H9 (cell line): ENCODE data around the gene WWC2. TPM values are rescaled to one million over a fixed set of nuclear protein-coding genes. Genes with fewer than 3 reads are reported as not detected.

Experiments used
- DNase-seq: peaks from one replicate; pipeline ENCODE4 v3.0.0-alpha.2; 2017
- H2AFZ ChIP-seq: one replicate; pipeline ENCODE4 v1.6.1; 2013; ENCODE audit warnings: mild to moderate bottlenecking, low read length, control low read depth, moderate library complexity
- H2AK5ac ChIP-seq: 2 replicates; pipeline ENCODE4 v1.6.1; 2013; ENCODE audit warnings: low read length, control low read depth, mixed read lengths; ENCODE audit not compliant: insufficient read length
- H2BK120ac ChIP-seq: one replicate; pipeline ENCODE4 v1.6.1; 2013; ENCODE audit warnings: low read depth, mild to moderate bottlenecking, low read length, control low read depth, inconsistent platforms; ENCODE audit not compliant: poor library complexity, severe bottlenecking
- H2BK12ac ChIP-seq: 2 replicates; pipeline ENCODE4 v1.6.1; 2013; ENCODE audit warnings: low read length, control low read depth, mixed read lengths, low read depth; ENCODE audit not compliant: insufficient read length
- H2BK15ac ChIP-seq: 2 replicates; pipeline ENCODE4 v1.6.1; 2013; ENCODE audit warnings: low read depth, low read length, control low read depth
- H2BK20ac ChIP-seq: one replicate; pipeline ENCODE4 v1.6.1; 2013; ENCODE audit warnings: low read depth, mild to moderate bottlenecking, low read length, control low read depth, inconsistent platforms; ENCODE audit not compliant: poor library complexity, severe bottlenecking
- H2BK5ac ChIP-seq: 2 replicates; pipeline ENCODE4 v1.6.1; 2013; ENCODE audit warnings: low read length, control low read depth, mixed read lengths; ENCODE audit not compliant: insufficient read length
- H3K14ac ChIP-seq: 2 replicates; pipeline ENCODE4 v1.6.1; 2013; ENCODE audit warnings: low read length, control low read depth; ENCODE audit not compliant: insufficient read depth
- H3K18ac ChIP-seq: 2 replicates; pipeline ENCODE4 v1.6.1; 2013; ENCODE audit warnings: low read depth, mild to moderate bottlenecking, mixed read lengths, low read length, control low read depth; ENCODE audit not compliant: insufficient read length
- H3K23ac ChIP-seq: 2 replicates; pipeline ENCODE4 v1.6.1; 2013; ENCODE audit warnings: low read length, control low read depth, mixed read lengths, low read depth; ENCODE audit not compliant: insufficient read length
- H3K23me2 ChIP-seq: 2 replicates; pipeline ENCODE4 v1.6.1; 2013; ENCODE audit warnings: low read depth, mild to moderate bottlenecking, mixed read lengths, low read length, control low read depth; ENCODE audit not compliant: insufficient read length, poor library complexity, severe bottlenecking
- H3K27ac ChIP-seq: 2 replicates; pipeline ENCODE4 v1.5.1; 2013; ENCODE audit warnings: low read length, control low read depth, mixed read lengths, low read depth; ENCODE audit not compliant: insufficient read length
- H3K27me3 ChIP-seq: 2 replicates; pipeline ENCODE4 v1.6.1; 2013; ENCODE audit warnings: low read length, control low read depth, inconsistent platforms; ENCODE audit not compliant: insufficient read depth
- H3K4ac ChIP-seq: 2 replicates; pipeline ENCODE4 v1.6.1; 2013; ENCODE audit warnings: low read depth, mild to moderate bottlenecking, control low read depth, inconsistent platforms, low read length, moderate library complexity
- H3K4me1 ChIP-seq: 2 replicates; pipeline ENCODE4 v1.6.1; 2013; ENCODE audit warnings: low read length, control low read depth, inconsistent platforms; ENCODE audit not compliant: insufficient read depth
- H3K4me2 ChIP-seq: 2 replicates; pipeline ENCODE4 v1.6.1; 2013; ENCODE audit warnings: low read length, control low read depth, mixed read lengths; ENCODE audit not compliant: insufficient read length, insufficient read depth
- H3K56ac ChIP-seq: 2 replicates; pipeline ENCODE4 v1.6.1; 2013; ENCODE audit warnings: low read depth, mild to moderate bottlenecking, mixed read lengths, low read length, control low read depth; ENCODE audit not compliant: insufficient read length
- H3K79me1 ChIP-seq: 2 replicates; pipeline ENCODE4 v1.6.1; 2013; ENCODE audit warnings: low read depth, mild to moderate bottlenecking, moderate library complexity, low read length, control low read depth, inconsistent platforms; ENCODE audit not compliant: insufficient read depth, poor library complexity, severe bottlenecking
- H3K79me2 ChIP-seq: 2 replicates; pipeline ENCODE4 v1.6.1; 2013; ENCODE audit warnings: low read length, control low read depth, inconsistent platforms; ENCODE audit not compliant: insufficient read depth
- H3K9ac ChIP-seq: 2 replicates; pipeline ENCODE4 v1.6.1; 2013; ENCODE audit warnings: low read length, control low read depth, mixed read lengths; ENCODE audit not compliant: insufficient read length; ENCODE audit errors: extremely low read depth
- H3K9me3 ChIP-seq: one replicate; pipeline ENCODE4 v1.6.1; 2013; ENCODE audit warnings: low read depth, low read length, inconsistent platforms; ENCODE audit not compliant: control insufficient read depth
- H3T11ph ChIP-seq: one replicate; pipeline ENCODE4 v1.6.1; 2013; ENCODE audit warnings: mild to moderate bottlenecking, low read length, control low read depth, inconsistent platforms
- H4K20me1 ChIP-seq: one replicate; pipeline ENCODE4 v1.6.1; 2013; ENCODE audit not compliant: control insufficient read depth, insufficient read length, insufficient read depth
- H4K5ac ChIP-seq: 2 replicates; pipeline ENCODE4 v1.6.1; 2013; ENCODE audit warnings: low read depth, mild to moderate bottlenecking, mixed read lengths, low read length, control low read depth; ENCODE audit not compliant: insufficient read length
- H4K8ac ChIP-seq: replicated peaks from 2 replicates; pipeline ENCODE4 v1.6.1; 2013; ENCODE audit warnings: low read length, control low read depth, mixed read lengths, low read depth; ENCODE audit not compliant: insufficient read length
- H4K91ac ChIP-seq: 2 replicates; pipeline ENCODE4 v1.6.1; 2013; ENCODE audit warnings: low read depth, mild to moderate bottlenecking, moderate library complexity, mixed read lengths, low read length, control low read depth; ENCODE audit not compliant: insufficient read length
- H3K27ac Mint-ChIP-seq, 3 experiments: 2 replicates in 2 of 3; 3 replicates in 1 of 3; pipeline ENCODE4 v1.8.0; 2020 to 2021; ENCODE audit warnings: mixed read lengths in 3 of 3, mild to moderate bottlenecking in 1 of 3, moderate library complexity in 1 of 3
- H3K27me3 Mint-ChIP-seq: 2 replicates; pipeline ENCODE4 v1.8.0; 2021; ENCODE audit warnings: low read depth, mild to moderate bottlenecking, moderate library complexity, mixed read lengths
- H3K36me3 Mint-ChIP-seq, 3 experiments: 2 replicates in 2 of 3; 3 replicates in 1 of 3; pipeline ENCODE4 v1.8.0; 2020 to 2021; ENCODE audit warnings: low read depth in 3 of 3, mixed read lengths in 3 of 3; ENCODE audit not compliant: insufficient read depth in 1 of 3
- H3K4me1 Mint-ChIP-seq, 2 experiments: 2 replicates each; pipeline ENCODE4 v1.8.0; 2020; ENCODE audit warnings: mixed read lengths in 2 of 2
- H3K4me3 Mint-ChIP-seq, 2 experiments: 2 replicates in 1 of 2; 3 replicates in 1 of 2; pipeline ENCODE4 v1.8.0; 2020 to 2021; ENCODE audit warnings: mild to moderate bottlenecking in 2 of 2, mixed read lengths in 2 of 2, moderate library complexity in 1 of 2
- H3K9me3 Mint-ChIP-seq, 2 experiments: 2 replicates in 1 of 2; 3 replicates in 1 of 2; pipeline ENCODE4 v1.8.0; 2020; ENCODE audit warnings: mild to moderate bottlenecking in 2 of 2, mixed read lengths in 2 of 2, moderate library complexity in 1 of 2
- whole genome bisulfite sequencing: extraction: QIAGEN DNeasy Blood & Tissue Kit; methylation state at CpG from one replicate; pipeline ENCODE4 v1.1.7; 2013; ENCODE audit warnings: missing lambda C conversion rate, low lambda C conversion rate, mixed read lengths; ENCODE audit not compliant: insufficient read length; ENCODE audit errors: extremely low coverage; 5-methylcytosine and 5-hydroxymethylcytosine counted together
- total RNA-seq: library from RNA; stranded (reverse); gene quantifications from 2 replicates; pipeline ENCODE4 v1.2.1, GENCODE V29; 2021
- TF ChIP-seq, protein P1 (sequence below): fragments of 200-600 bp; sonication (generic); conservative IDR thresholded peaks from 3 replicates; pipeline ENCODE4 v1.8.0; 2021; ENCODE audit warnings: antibody characterized with exemption, mild to moderate bottlenecking

WWC2 gene
- total RNA-seq, 1 experiment from 2014 or later: 106 TPM

DNA sequence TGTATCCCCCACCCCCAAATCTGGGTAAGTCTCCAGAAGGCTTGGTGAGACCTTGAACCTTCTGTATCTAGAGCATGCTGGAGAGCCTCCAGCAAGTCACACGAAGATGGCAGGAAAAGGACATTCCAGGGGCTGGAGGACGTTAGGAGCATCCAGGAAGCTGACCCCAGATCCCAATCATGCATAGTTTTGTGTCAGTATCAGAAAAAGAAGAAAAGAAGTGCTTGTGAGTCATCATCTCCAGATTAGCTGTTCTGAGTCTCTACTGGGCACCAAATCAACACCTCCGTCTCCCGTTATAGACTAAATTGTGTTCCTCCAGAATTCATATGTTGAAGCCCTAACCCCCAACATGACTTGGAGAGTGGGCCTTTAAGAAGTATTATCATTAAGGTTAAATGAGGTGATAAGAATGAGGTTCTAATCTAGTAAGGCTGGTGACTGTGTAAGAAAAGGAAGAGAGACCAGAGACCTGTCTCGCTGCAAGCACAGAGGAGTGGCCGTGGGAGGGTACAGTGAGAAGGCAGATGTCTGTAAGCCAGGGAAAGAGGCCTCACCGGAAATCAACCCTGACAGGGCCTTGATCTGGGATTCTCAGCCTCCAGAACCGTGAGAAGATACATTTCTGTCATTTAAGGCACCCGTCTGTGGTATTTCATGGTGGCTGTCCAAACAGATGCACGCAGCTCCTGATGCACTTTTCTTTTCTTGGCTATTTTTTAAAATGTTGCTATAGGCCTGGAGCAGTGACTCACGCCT, 261.3 kb downstream of the WWC2 start:
- H3K9ac ChIP-seq: no peak overlapping the region
- no peak overlapping the region for H2BK12ac ChIP-seq
- no peak overlapping the region for H2BK5ac ChIP-seq
- H2AFZ ChIP-seq: no peak overlapping the region
- no peak for DNase-seq
- no peak overlapping the region for H3K18ac ChIP-seq
- H3K27me3 Mint-ChIP-seq: no peaks in the 10 kb centered on the region; the same call in 1 of the 2 replicates
- no peak overlapping the region for H3K4me2 ChIP-seq
- H3K4me1 Mint-ChIP-seq: peaks cover 16 to 20% of the 10 kb centered on the region in 2 experiments
- H3K36me3 Mint-ChIP-seq: no peaks in the 10 kb centered on the region
- H4K20me1 ChIP-seq: no peaks in the 10 kb centered on the region
- H2BK120ac ChIP-seq: no peak overlapping the region
- no peak overlapping the region for H3K4me3 Mint-ChIP-seq
- 0 out of 5 replicates have a peak, but pooled peaks cover 0 to 2% of the 10 kb centered on the region in 2 experiments for H3K9me3 Mint-ChIP-seq
- no peak overlapping the region for H3K23ac ChIP-seq
- no peak overlapping the region for H3K4ac ChIP-seq
- H4K5ac ChIP-seq: no peak overlapping the region
- no peak overlapping the region for H3K56ac ChIP-seq
- H2AK5ac ChIP-seq: no peak overlapping the region
- H3K79me1 ChIP-seq: no peaks in the 10 kb centered on the region
- H3K23me2 ChIP-seq: no peaks in the 10 kb centered on the region
- no peak overlapping the region for H3K27ac ChIP-seq
- 0 out of 7 replicates have a peak overlapping the region, but pooled peaks of 1 of the 3 experiments have one; percentile 30 for H3K27ac Mint-ChIP-seq
- H3T11ph ChIP-seq: no peak overlapping the region
- no peak overlapping the region for H3K14ac ChIP-seq
- WGBS: no CpG with 5 or more reads among the region's 11 CpGs
- H3K79me2 ChIP-seq: no peaks in the 10 kb centered on the region
- no peak overlapping the region for H2BK20ac ChIP-seq
- H3K9me3 ChIP-seq: no peaks in the 10 kb centered on the region
- H4K91ac ChIP-seq: no peak overlapping the region
- no peak overlapping the region for H2BK15ac ChIP-seq
- TF ChIP-seq, protein P1, sequence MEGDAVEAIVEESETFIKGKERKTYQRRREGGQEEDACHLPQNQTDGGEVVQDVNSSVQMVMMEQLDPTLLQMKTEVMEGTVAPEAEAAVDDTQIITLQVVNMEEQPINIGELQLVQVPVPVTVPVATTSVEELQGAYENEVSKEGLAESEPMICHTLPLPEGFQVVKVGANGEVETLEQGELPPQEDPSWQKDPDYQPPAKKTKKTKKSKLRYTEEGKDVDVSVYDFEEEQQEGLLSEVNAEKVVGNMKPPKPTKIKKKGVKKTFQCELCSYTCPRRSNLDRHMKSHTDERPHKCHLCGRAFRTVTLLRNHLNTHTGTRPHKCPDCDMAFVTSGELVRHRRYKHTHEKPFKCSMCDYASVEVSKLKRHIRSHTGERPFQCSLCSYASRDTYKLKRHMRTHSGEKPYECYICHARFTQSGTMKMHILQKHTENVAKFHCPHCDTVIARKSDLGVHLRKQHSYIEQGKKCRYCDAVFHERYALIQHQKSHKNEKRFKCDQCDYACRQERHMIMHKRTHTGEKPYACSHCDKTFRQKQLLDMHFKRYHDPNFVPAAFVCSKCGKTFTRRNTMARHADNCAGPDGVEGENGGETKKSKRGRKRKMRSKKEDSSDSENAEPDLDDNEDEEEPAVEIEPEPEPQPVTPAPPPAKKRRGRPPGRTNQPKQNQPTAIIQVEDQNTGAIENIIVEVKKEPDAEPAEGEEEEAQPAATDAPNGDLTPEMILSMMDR: no peak
- H3K4me1 ChIP-seq: no peaks in the 10 kb centered on the region
- H4K8ac ChIP-seq: no peak overlapping the region
- H3K27me3 ChIP-seq: no peaks in the 10 kb centered on the region
